OCI-LY7 (cell line): ENCODE results near the gene SNAP47. TPM values are rescaled to one million over a fixed set of nuclear protein-coding genes. Genes with fewer than 3 reads are reported as not detected.

Experiments used
- BruUV-seq: library from RNA; stranded (reverse); fragments of 400-500 nt; replicated peaks from 2 replicates; lab custom pipeline; 2021; lab: Mats Ljungman, UMichigan
- CTCF ChIA-PET: fragments of 300-600 bp; sonication (Branson Sonifier 250); formaldehyde crosslinking; loops from one replicate; lab custom pipeline; 2022; ENCODE audit warnings: antibody characterized with exemption; ENCODE audit not compliant: unreplicated experiment; lab: Charles Lee
- POLR2A ChIA-PET: fragments of 300-600 bp; sonication (Branson Sonifier 250); formaldehyde crosslinking; loops from one replicate; lab custom pipeline; 2022; ENCODE audit warnings: antibody characterized with exemption; lab: Charles Lee
- DNase-seq: peaks from one replicate; pipeline ENCODE4 v3.0.0-alpha.2; 2015; ENCODE audit warnings: low spot score
- H2AFZ ChIP-seq: fragments of 200-600 bp; sonication (generic), shearing (Covaris generic); 2 replicates; pipeline ENCODE4 v1.6.1; 2014; ENCODE audit warnings: mild to moderate bottlenecking, antibody characterized with exemption, low read length, moderate library complexity
- H3K27ac ChIP-seq: fragments of 200-600 bp; sonication (generic); 2 replicates; pipeline ENCODE4 v1.5.1; 2014; ENCODE audit warnings: mixed run types, low read depth, mild to moderate bottlenecking, moderate library complexity, low read length, inconsistent platforms; ENCODE audit not compliant: poor library complexity, severe bottlenecking
- H3K36me3 ChIP-seq: fragments of 200-600 bp; sonication (generic); 2 replicates; pipeline ENCODE4 v1.6.1; 2014; ENCODE audit warnings: mild to moderate bottlenecking, antibody characterized with exemption, low read length, moderate library complexity, mixed read lengths; ENCODE audit not compliant: insufficient read depth
- H3K4me1 ChIP-seq: fragments of 200-600 bp; sonication (generic); 2 replicates; pipeline ENCODE4 v1.5.1; 2014; ENCODE audit warnings: mild to moderate bottlenecking, low read length; ENCODE audit not compliant: insufficient read depth, poor library complexity, severe bottlenecking
- H3K4me2 ChIP-seq: fragments of 200-600 bp; sonication (generic); 2 replicates; pipeline ENCODE4 v1.6.1; 2014; ENCODE audit warnings: mild to moderate bottlenecking, low read length
- H3K4me3 ChIP-seq: fragments of 200-600 bp; sonication (generic); 2 replicates; pipeline ENCODE4 v1.5.1; 2014; ENCODE audit warnings: mild to moderate bottlenecking, low read depth, low read length; ENCODE audit not compliant: poor library complexity, severe bottlenecking
- H3K79me2 ChIP-seq: fragments of 200-600 bp; sonication (generic); 2 replicates; pipeline ENCODE4 v1.6.1; 2016; ENCODE audit warnings: low read depth, mild to moderate bottlenecking, low read length, moderate library complexity, mixed read lengths; ENCODE audit not compliant: insufficient read depth
- H3K9me2 ChIP-seq: fragments of 200-600 bp; sonication (generic); 2 replicates; pipeline ENCODE4 v1.6.1; 2016; ENCODE audit warnings: mild to moderate bottlenecking, low read length, mixed read lengths; ENCODE audit not compliant: insufficient read depth
- H3K9me3 ChIP-seq: fragments of 200-600 bp; sonication (generic); 2 replicates; pipeline ENCODE4 v1.6.1; 2014; ENCODE audit warnings: mild to moderate bottlenecking, mixed run types, low read length, mixed read lengths
- H4K20me1 ChIP-seq: fragments of 200-600 bp; sonication (generic); 2 replicates; pipeline ENCODE4 v1.6.1; 2014; ENCODE audit warnings: mild to moderate bottlenecking, antibody characterized with exemption, low read length, moderate library complexity, mixed read lengths; ENCODE audit not compliant: insufficient read depth
- EZH2phosphoT487 ChIP-seq: fragments of 200-600 bp; sonication (generic); IDR thresholded peaks from 2 replicates; pipeline ENCODE4 v1.6.1; 2018; ENCODE audit warnings: low read depth, borderline replicate concordance, mild to moderate bottlenecking, mixed run types, antibody characterized with exemption, low read length, moderate library complexity, mixed read lengths
- intact Hi-C: fragments of 100-400 bp; cut with micrococcal nuclease; formaldehyde crosslinking; loops from one replicate; pipeline ENCODE4 v1.10.0; 2022; ENCODE audit not compliant: unreplicated experiment
- total RNA-seq, 2 experiments: library from RNA; depleted of rRNA in 1 of 2; stranded (reverse); fragments of >200 nt in 1 of 2; shearing (Covaris generic) in 1 of 2; gene quantifications; 2 replicates each; pipeline ENCODE4 v1.2.3, GENCODE V29; 2014 to 2022
- TF ChIP-seq, protein P1 (sequence below): fragments of 200-600 bp; sonication (generic); conservative IDR thresholded peaks from 2 replicates; pipeline ENCODE4 v1.5.1; 2014; ENCODE audit warnings: mild to moderate bottlenecking, antibody characterized with exemption, low read length, moderate library complexity, mixed read lengths

The SNAP47 gene
- total RNA-seq, 2 experiments from 2014 or later, result 29.8 to 44.2 TPM

DNA sequence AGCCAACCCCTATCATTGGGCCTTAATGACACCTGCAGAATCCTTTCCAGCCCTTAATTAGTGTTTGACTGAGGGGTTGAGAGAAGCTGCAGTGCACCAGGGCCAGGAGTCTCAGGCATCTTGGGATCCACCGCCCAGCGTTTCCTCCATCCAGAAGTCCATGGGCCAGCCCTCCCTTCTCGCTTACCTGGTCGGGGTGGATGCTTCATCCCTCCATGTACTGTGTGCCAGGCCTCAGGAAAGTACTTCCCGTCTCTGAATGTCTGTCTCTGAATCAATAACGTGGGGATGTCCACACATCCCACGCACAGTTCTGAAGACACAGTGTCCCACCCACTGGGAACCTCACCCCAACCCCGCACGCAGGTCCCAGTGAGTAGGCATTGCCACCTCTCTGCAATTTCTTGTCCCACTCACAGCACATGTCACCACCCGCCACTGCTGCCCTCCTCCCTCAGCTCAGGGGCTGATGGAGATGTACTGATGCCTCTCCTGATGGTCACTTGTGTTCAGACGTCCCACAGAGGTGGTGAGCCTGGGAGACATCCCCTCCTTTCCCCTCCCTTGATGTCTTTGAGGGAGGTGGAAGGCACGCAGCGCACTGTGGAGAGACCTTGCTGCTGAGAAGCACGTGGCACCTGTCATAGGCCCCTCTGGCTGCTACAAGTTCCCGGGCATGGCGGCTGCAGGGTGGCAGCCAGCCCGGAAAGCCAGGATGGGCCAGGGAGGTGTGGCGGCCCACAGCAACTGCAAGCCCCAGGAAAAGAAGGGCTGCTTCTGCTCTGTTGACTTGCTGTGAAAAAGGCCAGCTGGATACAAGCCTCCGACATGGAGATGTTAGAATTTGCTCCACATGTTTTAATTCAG lies 50.8 kb downstream of the SNAP47 start:
- Histone ChIP-seq H3K9me3 (no peaks in the 10 kb centered on the region), H3K79me2 (no peaks in the 10 kb centered on the region), H3K36me3 (no peaks in the 10 kb centered on the region), H3K4me3 (no peak overlapping the region), H3K4me1 (peaks cover 6% of the 10 kb centered on the region), H2AFZ (no peak overlapping the region), H3K4me2 (no peak overlapping the region), H3K9me2 (no peaks in the 10 kb centered on the region), H4K20me1 (no peaks in the 10 kb centered on the region), H3K27ac (no peak overlapping the region)
- ChIA-PET POLR2A (no interaction called here), CTCF (no interaction called here)
- intact Hi-C loops, result loop anchor here (5.0 kb wide), 3 partner anchors 59 to 381 kb away; partner anchors contain the start of genes ARF1 and IBA57
- DNase-seq, result no peak
- BruUV-seq, result no TSS peak
- no peak for TF ChIP-seq EZH2phosphoT487
- TF ChIP-seq, protein P1, sequence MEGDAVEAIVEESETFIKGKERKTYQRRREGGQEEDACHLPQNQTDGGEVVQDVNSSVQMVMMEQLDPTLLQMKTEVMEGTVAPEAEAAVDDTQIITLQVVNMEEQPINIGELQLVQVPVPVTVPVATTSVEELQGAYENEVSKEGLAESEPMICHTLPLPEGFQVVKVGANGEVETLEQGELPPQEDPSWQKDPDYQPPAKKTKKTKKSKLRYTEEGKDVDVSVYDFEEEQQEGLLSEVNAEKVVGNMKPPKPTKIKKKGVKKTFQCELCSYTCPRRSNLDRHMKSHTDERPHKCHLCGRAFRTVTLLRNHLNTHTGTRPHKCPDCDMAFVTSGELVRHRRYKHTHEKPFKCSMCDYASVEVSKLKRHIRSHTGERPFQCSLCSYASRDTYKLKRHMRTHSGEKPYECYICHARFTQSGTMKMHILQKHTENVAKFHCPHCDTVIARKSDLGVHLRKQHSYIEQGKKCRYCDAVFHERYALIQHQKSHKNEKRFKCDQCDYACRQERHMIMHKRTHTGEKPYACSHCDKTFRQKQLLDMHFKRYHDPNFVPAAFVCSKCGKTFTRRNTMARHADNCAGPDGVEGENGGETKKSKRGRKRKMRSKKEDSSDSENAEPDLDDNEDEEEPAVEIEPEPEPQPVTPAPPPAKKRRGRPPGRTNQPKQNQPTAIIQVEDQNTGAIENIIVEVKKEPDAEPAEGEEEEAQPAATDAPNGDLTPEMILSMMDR, result no peak

DNA sequence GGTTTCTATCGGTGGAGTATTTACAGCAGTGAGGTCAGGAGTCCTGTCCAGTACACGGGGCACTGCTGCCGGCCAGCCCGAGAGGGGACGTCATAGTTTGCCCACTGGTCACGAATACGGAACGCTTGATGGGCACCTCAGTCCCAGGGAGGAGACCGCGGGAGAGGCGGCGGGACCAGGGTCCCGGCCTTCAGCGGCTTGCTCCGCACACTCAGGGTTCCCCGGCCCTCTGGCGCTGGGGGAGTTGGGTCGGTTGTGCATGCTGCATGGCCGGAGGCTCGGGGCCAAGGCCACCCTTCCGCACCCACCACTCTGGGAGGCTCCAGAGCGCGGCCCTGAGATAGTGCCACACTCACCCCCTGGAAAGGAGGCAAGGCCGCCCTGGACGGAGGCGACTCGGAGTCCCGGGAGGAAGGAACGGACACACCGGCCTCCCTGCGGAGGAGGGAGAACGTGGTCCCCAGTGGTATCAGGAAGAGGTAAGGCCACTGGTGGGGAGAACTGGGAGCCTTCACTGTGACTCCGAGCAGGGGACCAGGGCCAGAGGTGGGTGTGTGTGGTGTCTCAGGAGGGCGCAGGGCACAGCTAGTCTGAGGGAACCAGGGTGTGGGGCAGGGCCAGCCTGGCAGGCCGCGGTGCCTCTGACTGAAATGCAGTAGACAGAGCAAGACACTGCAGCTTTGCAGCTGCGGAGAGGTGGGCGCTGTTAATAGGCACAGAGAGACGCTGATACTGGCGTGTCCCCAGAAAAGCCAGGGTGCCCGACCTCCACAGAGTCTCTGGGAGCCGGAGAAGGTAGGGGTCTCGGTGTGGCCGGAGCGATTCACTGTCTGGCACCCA lies 51.7 kb downstream of the SNAP47 start:
- no peak for DNase-seq
- no peaks in the 10 kb centered on the region for H4K20me1 ChIP-seq
- intact Hi-C loops, result loop anchor here (5.0 kb wide), 3 partner anchors 60 to 380 kb away; partner anchors contain the start of genes ARF1 and IBA57
- H3K9me3 ChIP-seq, result no peaks in the 10 kb centered on the region
- TF ChIP-seq EZH2phosphoT487, result no peak
- TF ChIP-seq, protein P1, result no peak
- no peaks in the 10 kb centered on the region for H3K79me2 ChIP-seq
- peak overlapping the region; percentile 74 for H3K4me2 ChIP-seq
- H2AFZ ChIP-seq, result no peak overlapping the region
- no peaks in the 10 kb centered on the region for H3K9me2 ChIP-seq
- ChIA-PET POLR2A (no interaction called here), CTCF (interaction anchor here (1.1 kb wide), 1 partner anchor 25 kb away, joined by 5 read pairs; no protein-coding TSS in a partner anchor)
- H3K27ac ChIP-seq, result no peak overlapping the region
- BruUV-seq, result no TSS peak
- peaks cover 6% of the 10 kb centered on the region for H3K4me1 ChIP-seq
- no peaks in the 10 kb centered on the region for H3K36me3 ChIP-seq
- peak overlapping the region; percentile 58 for H3K4me3 ChIP-seq
